ENCODE data around the gene ANLN.

The ANLN gene

DNA sequence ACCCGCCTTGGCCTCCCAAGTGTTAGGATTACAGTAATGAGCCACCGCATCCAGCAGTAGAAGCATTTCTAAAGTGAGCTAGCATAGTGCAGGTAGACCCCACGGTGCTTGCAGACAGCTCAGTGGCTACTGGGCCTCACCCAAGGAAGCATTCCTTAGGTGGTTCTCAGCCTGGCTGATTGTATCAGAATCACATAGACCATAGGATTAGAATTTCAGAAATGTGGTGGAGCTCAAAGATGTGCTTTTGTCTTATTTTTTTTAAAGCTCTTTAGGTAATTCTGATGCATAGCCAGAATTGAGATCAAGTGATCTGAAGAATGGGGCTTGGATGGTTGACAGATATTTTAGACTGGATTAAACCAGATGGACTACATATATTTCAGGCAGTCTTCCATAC, 10.9 kb downstream of the ANLN start:
- FAIRE-seq = no peak

GRCh38 chr7:36403452-36403851, 13.8 kb downstream of the ANLN start:
- FAIRE-seq (no peak), DNase-seq (ENCODE audit: insufficient read length) (no peak)
- no peak for TF ChIP-seq TAF1 (IDR thresholded peaks at IDR 0.05; ENCODE audit: borderline replicate concordance, low read depth, low read length)
- no peak for TF ChIP-seq POLR2A (IDR thresholded peaks at IDR 0.05; ENCODE audit: low read depth, low read length)
- TF ChIP-seq POLR2AphosphoS5 (IDR thresholded peaks at IDR 0.05; ENCODE audit: low read depth, low read length) = no peak

More for the DNA sequence above, 10.9 kb downstream of the ANLN start:
- no peak for DNase-seq (ENCODE audit: insufficient read length)
- no peak for TF ChIP-seq TAF1 (IDR thresholded peaks at IDR 0.05; ENCODE audit: borderline replicate concordance, low read depth, low read length)
- no peak for TF ChIP-seq POLR2AphosphoS5 (IDR thresholded peaks at IDR 0.05; ENCODE audit: low read depth, low read length)
- no peak for TF ChIP-seq POLR2A (IDR thresholded peaks at IDR 0.05; ENCODE audit: low read depth, low read length)

DNA sequence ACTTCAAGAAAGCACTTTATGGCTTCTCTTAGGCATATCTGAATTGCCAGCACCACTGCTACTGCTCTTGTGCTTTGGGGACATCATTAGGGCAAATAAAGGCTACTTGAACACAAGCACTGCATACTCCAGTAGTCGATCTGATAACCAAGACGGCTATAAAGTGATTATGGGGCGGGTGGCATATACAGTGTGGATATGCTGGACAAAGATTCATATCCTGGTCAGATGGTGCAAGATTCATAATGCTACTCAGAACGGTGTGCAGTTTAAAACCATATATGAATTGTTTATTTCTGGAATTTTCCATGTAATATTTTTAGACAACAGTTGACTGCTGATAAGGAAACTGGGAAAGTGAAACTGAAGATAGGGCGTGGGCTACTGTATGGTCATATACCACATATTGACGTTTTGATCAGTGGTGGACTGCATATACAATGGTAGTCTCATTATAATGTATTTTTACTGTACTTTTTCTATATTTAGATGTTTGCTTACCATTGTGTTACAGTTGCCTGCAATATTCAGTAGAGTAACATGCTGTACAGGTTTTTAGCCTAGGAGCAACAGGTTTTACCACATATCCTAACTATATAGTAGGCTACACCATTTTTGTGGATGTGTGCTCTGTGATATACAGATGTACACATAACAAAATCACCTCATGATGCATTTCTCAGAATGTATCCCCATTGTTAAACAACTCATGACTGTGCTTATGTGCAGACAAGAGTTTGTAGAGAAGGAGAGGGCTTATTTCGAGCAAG, 15.2 kb downstream of the ANLN start:
- FAIRE-seq = no peak
- TF ChIP-seq TAF1 (IDR thresholded peaks at IDR 0.05; ENCODE audit: borderline replicate concordance, low read depth, low read length) (no peak), POLR2A (IDR thresholded peaks at IDR 0.05; ENCODE audit: low read depth, low read length) (no peak), POLR2AphosphoS5 (IDR thresholded peaks at IDR 0.05; ENCODE audit: low read depth, low read length) (no peak)
- no peak for DNase-seq (ENCODE audit: insufficient read length)

GRCh38 chr7:36405409-36405803, 15.7 kb downstream of the ANLN start:
- TF ChIP-seq POLR2A (IDR thresholded peaks at IDR 0.05; ENCODE audit: low read depth, low read length) (no peak), POLR2AphosphoS5 (IDR thresholded peaks at IDR 0.05; ENCODE audit: low read depth, low read length) (no peak), TAF1 (IDR thresholded peaks at IDR 0.05; ENCODE audit: borderline replicate concordance, low read depth, low read length) (no peak)
- DNase-seq (ENCODE audit: insufficient read length) (no peak), FAIRE-seq (no peak)

DNA sequence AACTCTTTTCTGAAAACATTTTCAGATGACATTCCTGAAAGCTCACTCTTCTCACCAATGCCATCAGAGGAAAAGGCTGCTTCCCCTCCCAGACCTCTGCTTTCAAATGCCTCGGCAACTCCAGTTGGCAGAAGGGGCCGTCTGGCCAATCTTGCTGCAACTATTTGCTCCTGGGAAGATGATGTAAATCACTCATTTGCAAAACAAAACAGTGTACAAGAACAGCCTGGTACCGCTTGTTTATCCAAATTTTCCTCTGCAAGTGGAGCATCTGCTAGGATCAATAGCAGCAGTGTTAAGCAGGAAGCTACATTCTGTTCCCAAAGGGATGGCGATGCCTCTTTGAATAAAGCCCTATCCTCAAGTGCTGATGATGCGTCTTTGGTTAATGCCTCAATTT, 16.5 kb downstream of the ANLN start:
- DNase-seq (ENCODE audit: insufficient read length) = no peak
- FAIRE-seq = no peak

GRCh38 chr7:36407636-36408550, 18.2 kb downstream of the ANLN start:
- DNase-seq (ENCODE audit: insufficient read length) = no peak
- TF ChIP-seq POLR2A (IDR thresholded peaks at IDR 0.05; ENCODE audit: low read depth, low read length) (no peak), TAF1 (IDR thresholded peaks at IDR 0.05; ENCODE audit: borderline replicate concordance, low read depth, low read length) (no peak), POLR2AphosphoS5 (IDR thresholded peaks at IDR 0.05; ENCODE audit: low read depth, low read length) (no peak)
- no peak for FAIRE-seq

More for the DNA sequence above, 16.5 kb downstream of the ANLN start:
- TF ChIP-seq POLR2A (IDR thresholded peaks at IDR 0.05; ENCODE audit: low read depth, low read length) = no peak

DNA sequence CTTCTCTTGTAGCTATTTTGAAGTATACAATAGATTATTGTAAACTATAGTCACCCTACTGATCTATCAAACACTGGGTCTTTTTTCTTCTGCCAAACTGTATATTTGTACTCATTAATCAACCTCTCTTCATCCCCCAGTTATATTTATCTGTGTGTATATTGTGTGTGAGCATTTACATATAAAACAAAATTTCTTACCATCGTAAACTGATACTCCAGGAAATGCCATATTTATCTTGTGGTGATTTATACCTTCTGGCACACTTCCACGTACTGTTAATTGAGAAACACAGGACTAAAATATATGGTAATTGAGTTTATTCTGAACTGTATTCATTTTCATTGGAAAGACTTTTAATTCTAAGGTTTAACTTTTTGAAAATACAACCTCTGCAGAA, 18.9 kb downstream of the ANLN start:
- DNase-seq (ENCODE audit: insufficient read length) (no peak), FAIRE-seq (no peak)
- no peak for TF ChIP-seq POLR2A (IDR thresholded peaks at IDR 0.05; ENCODE audit: low read depth, low read length)
- TF ChIP-seq POLR2AphosphoS5 (IDR thresholded peaks at IDR 0.05; ENCODE audit: low read depth, low read length) = no peak
- TF ChIP-seq TAF1 (IDR thresholded peaks at IDR 0.05; ENCODE audit: borderline replicate concordance, low read depth, low read length) = no peak

- no peak for FAIRE-seq
- TF ChIP-seq POLR2A (IDR thresholded peaks at IDR 0.05; ENCODE audit: low read depth, low read length) (no peak), TAF1 (IDR thresholded peaks at IDR 0.05; ENCODE audit: borderline replicate concordance, low read depth, low read length) (no peak), POLR2AphosphoS5 (IDR thresholded peaks at IDR 0.05; ENCODE audit: low read depth, low read length) (no peak)
Measured at GRCh38 chr7:36409180-36409579, 19.5 kb downstream of the ANLN start.

DNA sequence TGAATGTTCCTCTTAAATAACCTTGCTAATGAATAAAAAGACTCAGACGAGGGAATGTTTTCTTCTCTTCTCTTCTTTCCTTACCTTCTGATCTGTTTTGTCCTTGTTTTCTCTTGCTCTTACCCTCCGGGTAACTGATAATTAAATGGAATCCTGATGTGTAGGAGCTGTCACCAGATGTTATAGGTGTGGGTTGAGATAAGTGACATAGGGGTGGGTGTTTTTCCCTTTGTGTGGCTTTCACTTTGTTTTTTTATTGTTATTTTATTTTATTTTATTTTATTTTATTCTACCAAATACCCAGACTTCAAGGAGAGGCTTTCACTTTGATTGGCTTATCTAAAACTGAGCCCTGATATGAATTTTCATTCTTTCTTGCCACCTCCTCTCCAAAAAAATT, 25.5 kb downstream of the ANLN start:
- FAIRE-seq (no peak), DNase-seq (ENCODE audit: insufficient read length) (no peak)
- TF ChIP-seq POLR2AphosphoS5 (IDR thresholded peaks at IDR 0.05; ENCODE audit: low read depth, low read length) = no peak
- TF ChIP-seq TAF1 (IDR thresholded peaks at IDR 0.05; ENCODE audit: borderline replicate concordance, low read depth, low read length) = no peak
- no peak for TF ChIP-seq POLR2A (IDR thresholded peaks at IDR 0.05; ENCODE audit: low read depth, low read length)

More at GRCh38 chr7:36409180-36409579, 19.5 kb downstream of the ANLN start:
- no peak for DNase-seq (ENCODE audit: insufficient read length)

DNA sequence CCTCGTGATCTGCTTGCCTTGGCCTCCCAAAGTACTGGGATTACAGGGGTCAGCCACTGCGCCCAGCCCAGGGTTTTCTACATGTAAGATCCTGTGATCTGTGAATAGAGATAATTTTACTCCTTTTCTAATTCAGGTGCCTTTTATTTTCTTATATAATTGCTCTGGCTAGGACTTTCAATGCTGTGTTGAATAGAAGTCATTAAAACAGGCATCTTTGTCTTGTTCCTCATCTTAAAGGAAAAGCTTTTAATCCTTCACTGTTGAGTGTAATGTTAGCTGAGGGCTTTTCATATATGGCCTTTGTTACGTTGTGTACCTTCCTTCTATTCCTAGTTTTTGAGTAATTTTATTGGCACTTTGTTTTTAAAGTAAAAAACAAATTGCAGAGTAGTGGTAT, 26.6 kb downstream of the ANLN start:
- TF ChIP-seq TAF1 (IDR thresholded peaks at IDR 0.05; ENCODE audit: borderline replicate concordance, low read depth, low read length) = no peak
- TF ChIP-seq POLR2A (IDR thresholded peaks at IDR 0.05; ENCODE audit: low read depth, low read length) = no peak
- no peak for TF ChIP-seq POLR2AphosphoS5 (IDR thresholded peaks at IDR 0.05; ENCODE audit: low read depth, low read length)
- no peak for FAIRE-seq
- DNase-seq (ENCODE audit: insufficient read length) = no peak

GRCh38 chr7:36420307-36420706, 30.6 kb downstream of the ANLN start:
- no peak for DNase-seq (ENCODE audit: insufficient read length)
- TF ChIP-seq POLR2A (IDR thresholded peaks at IDR 0.05; ENCODE audit: low read depth, low read length) = no peak
- no peak for TF ChIP-seq POLR2AphosphoS5 (IDR thresholded peaks at IDR 0.05; ENCODE audit: low read depth, low read length)
- TF ChIP-seq TAF1 (IDR thresholded peaks at IDR 0.05; ENCODE audit: borderline replicate concordance, low read depth, low read length) = no peak
- FAIRE-seq = no peak

DNA sequence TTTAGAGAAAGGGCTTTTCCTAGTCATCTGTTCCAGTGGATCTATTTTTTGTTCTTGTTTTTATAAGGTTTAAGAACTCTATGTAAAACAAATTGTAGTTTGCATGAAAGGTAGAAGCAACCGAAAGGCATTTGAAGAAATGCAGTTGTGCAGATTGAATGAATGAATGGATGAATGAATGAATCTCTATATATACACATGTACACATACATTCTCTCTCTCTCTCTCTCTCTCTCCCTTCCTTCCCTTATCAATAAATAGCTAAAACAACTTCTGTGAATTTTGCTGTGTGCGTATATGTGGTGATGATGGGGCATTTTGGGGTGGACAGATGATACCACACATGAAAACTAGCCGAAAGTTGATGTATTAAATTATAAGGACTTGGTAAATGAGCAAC, 32.4 kb downstream of the ANLN start:
- DNase-seq (ENCODE audit: insufficient read length) (no peak), FAIRE-seq (no peak)
- TF ChIP-seq POLR2A (IDR thresholded peaks at IDR 0.05; ENCODE audit: low read depth, low read length) (no peak), POLR2AphosphoS5 (IDR thresholded peaks at IDR 0.05; ENCODE audit: low read depth, low read length) (no peak), TAF1 (IDR thresholded peaks at IDR 0.05; ENCODE audit: borderline replicate concordance, low read depth, low read length) (no peak)
